Ovary (tissue), 9 donors: ENCODE results near the gene CRACR2A. TPM values are rescaled to one million over a fixed set of nuclear protein-coding genes. Genes with fewer than 3 reads are reported as not detected.

Experiments used
- DNase-seq, 5 donors: peaks; one replicate each; pipeline ENCODE4 v3.0.0-alpha.2; 2019 to 2020
- H3K27ac ChIP-seq, 2 donors: fragments of 200-600 bp; one replicate each; pipeline versions ENCODE4 v1.5.1 to v1.8.0; 2019 to 2022
- H3K27me3 ChIP-seq: fragments of 200-600 bp; one replicate; pipeline ENCODE4 v1.8.0; 2022
- H3K36me3 ChIP-seq: fragments of 200-600 bp; sonication (generic); one replicate; pipeline ENCODE4 v1.5.1; 2019
- H3K4me1 ChIP-seq: one replicate; pipeline ENCODE4 v1.8.1; 2013; ENCODE audit warnings: mild to moderate bottlenecking, moderate library complexity; ENCODE audit not compliant: insufficient read depth
- H3K4me3 ChIP-seq: fragments of 200-600 bp; sonication (generic); one replicate; pipeline ENCODE4 v1.5.1; 2017
- H3K9me3 ChIP-seq, 2 donors: fragments of 200-600 bp in 1 of 2; sonication (generic) in 1 of 2; one replicate each; pipeline versions ENCODE4 v1.5.1 to v1.8.1; 2013 to 2019; ENCODE audit warnings: mild to moderate bottlenecking in 1 of 2, moderate library complexity in 1 of 2
- CTCF ChIP-seq, 3 donors: fragments of 450-650 bp in 2 of 3; fragments of 200-600 bp in 1 of 3; IDR thresholded peaks; one replicate each; pipeline versions ENCODE4 v1.5.1 to v1.8.0; 2016 to 2022; ENCODE audit warnings: antibody characterized with exemption in 3 of 3, mild to moderate bottlenecking in 1 of 3
- EP300 ChIP-seq: sonication (generic); formaldehyde crosslinking; IDR thresholded peaks from one replicate; pipeline ENCODE4 v1.6.1; 2017; ENCODE audit warnings: antibody characterized with exemption
- POLR2A ChIP-seq: fragments of 450-650 bp; IDR thresholded peaks from one replicate; pipeline ENCODE4 v1.6.1; 2017; ENCODE audit warnings: antibody characterized with exemption, mild to moderate bottlenecking, moderate library complexity
- WGBS, 3 donors: extraction: QIAGEN DNeasy Blood & Tissue Kit in 1 of 3; methylation state at CpG; one replicate each; pipeline versions ENCODE4 v1.1.5 to v1.1.7; 2013 to 2017; 5-methylcytosine and 5-hydroxymethylcytosine counted together
- intact Hi-C, 4 donors: fragments of 100-400 bp; cut with DNase I; formaldehyde crosslinking; loops; one replicate each; pipeline versions ENCODE4 v1.11.0 to v1.15.1; 2022 to 2023
- polyA plus RNA-seq, 2 donors: library from polyadenylated mRNA; stranded (reverse); fragments of 200-250 nt in 1 of 2; fragments of 350-450 nt in 1 of 2; fragmentation: Illumina TruSeq in 1 of 2; extraction: RNeasy Lipid Tissue Mini Kit (QIAGEN cat#74804) in 1 of 2; gene quantifications; one replicate each; pipeline ENCODE4 v1.2.3, GENCODE V29; 2013 to 2014
- total RNA-seq, 7 donors: library from RNA; depleted of rRNA in 2 of 7; stranded (reverse); fragments of >200 nt in 2 of 7; fragmentation: NEBNext Ultra II Directional in 3 of 7; extraction: Animal tissue kit (Norgen Biotek cat#: 25700) in 3 of 7; gene quantifications; one replicate each; pipeline versions ENCODE4 v1.1.0 to v1.2.4, GENCODE V29; 2016 to 2023
- donor health status: DM: no; HTN: no; CAD: no; lungs with moderate emphysema.
- donor health status: DM: no; HTN: no; CAD: no.
- donor health status: Bipolar disorder and iron deficiency.
- donor health status: DM: yes; HTN: yes; CAD: no.
- donor health status: DM: no; HTN: no; CAD: no.
- donor health status: DM: yes; HTN: yes; CAD: no.

CRACR2A gene
- total and polyA plus RNA-seq, 9 donors: 1.8 to 7.7 (median 4.4) TPM

GRCh38 chr12:3698218-3698974 is 54.5 kb downstream of the CRACR2A start:
- 15 to 25% (median 17%) methylated on average over 7 of the region's 7 CpGs for WGBS, 3 donors
- H3K36me3 ChIP-seq: no peaks in the 10 kb centered on the region
- no peak overlapping the region for H3K27ac ChIP-seq
- no peaks in the 10 kb centered on the region for H3K27me3 ChIP-seq
- intact Hi-C loops: no loop called here
- no peak overlapping the region for H3K4me3 ChIP-seq
- DNase-seq: peak in 4 of 5 donors; percentile 19 to 70 (median 34)
- H3K4me1 ChIP-seq: peaks cover 5% of the 10 kb centered on the region
- no peak for TF ChIP-seq POLR2A
- no peak for TF ChIP-seq EP300
- no peak for TF ChIP-seq CTCF (IDR thresholded peaks at IDR 0.05)
- no peaks in the 10 kb centered on the region for H3K9me3 ChIP-seq

GRCh38 chr12:3697311-3697870 is 55.5 kb downstream of the CRACR2A start:
- H3K4me3 ChIP-seq: no peak overlapping the region
- H3K27me3 ChIP-seq: no peaks in the 10 kb centered on the region
- no peaks in the 10 kb centered on the region for H3K9me3 ChIP-seq
- no peak overlapping the region for H3K27ac ChIP-seq
- no peak for DNase-seq
- WGBS, 3 donors: 93 to 94% (median 94%) methylated on average over 5 of the region's 5 CpGs
- H3K36me3 ChIP-seq: no peaks in the 10 kb centered on the region
- peaks cover 5% of the 10 kb centered on the region for H3K4me1 ChIP-seq
- intact Hi-C loops: no loop called here
- TF ChIP-seq POLR2A: no peak
- no peak for TF ChIP-seq EP300
- TF ChIP-seq CTCF (IDR thresholded peaks at IDR 0.05): no peak

GRCh38 chr12:3694673-3695072 is 58.2 kb downstream of the CRACR2A start:
- no peak for TF ChIP-seq POLR2A
- TF ChIP-seq EP300: no peak
- no peak for TF ChIP-seq CTCF (IDR thresholded peaks at IDR 0.05)
- no peak overlapping the region for H3K27ac ChIP-seq
- H3K9me3 ChIP-seq: no peaks in the 10 kb centered on the region
- WGBS, 3 donors: 96 to 98% (median 97%) methylated on average over 4 of the region's 4 CpGs
- no peak overlapping the region for H3K4me3 ChIP-seq
- intact Hi-C loops: no loop called here
- H3K27me3 ChIP-seq: no peaks in the 10 kb centered on the region
- H3K36me3 ChIP-seq: no peaks in the 10 kb centered on the region
- H3K4me1 ChIP-seq: peaks cover 5% of the 10 kb centered on the region
- no peak for DNase-seq

- no peaks in the 10 kb centered on the region for H3K27me3 ChIP-seq
- H3K27ac ChIP-seq: no peak overlapping the region
- no peak for DNase-seq
- intact Hi-C loops: no loop called here
- WGBS, 3 donors: 96 to 98% (median 97%) methylated on average over 13 of the region's 13 CpGs
- H3K4me3 ChIP-seq: no peak overlapping the region
- TF ChIP-seq EP300 (no peak), CTCF (IDR thresholded peaks at IDR 0.05) (no peak), POLR2A (no peak)
- H3K9me3 ChIP-seq: no peaks in the 10 kb centered on the region
- H3K36me3 ChIP-seq: no peaks in the 10 kb centered on the region
- H3K4me1 ChIP-seq: peaks cover 1% of the 10 kb centered on the region
Measured at GRCh38 chr12:3692616-3693365, 60.1 kb downstream of the CRACR2A start.
